Breast epithelium (tissue), 3 donors: ENCODE measurements around the gene EFNA2.

Source experiments
- CTCF ChIP-seq, 3 donors: fragments of 450-650 bp; IDR thresholded peaks; one replicate each; pipeline ENCODE4 v1.5.1; 2016 to 2017; ENCODE audit warnings: antibody characterized with exemption in 3 of 3, mild to moderate bottlenecking in 3 of 3, moderate library complexity in 3 of 3
- POLR2A ChIP-seq: fragments of 450-650 bp; IDR thresholded peaks from one replicate; pipeline ENCODE4 v1.6.1; 2016; ENCODE audit warnings: antibody characterized with exemption, mild to moderate bottlenecking, moderate library complexity
- POLR2AphosphoS5 ChIP-seq, 3 donors: sonication (generic); formaldehyde crosslinking; IDR thresholded peaks; one replicate each; pipeline ENCODE4 v1.6.1; 2017; ENCODE audit warnings: antibody characterized with exemption in 3 of 3

- TF ChIP-seq POLR2A (no peak), CTCF (IDR thresholded peaks at IDR 0.05) (no peak), POLR2AphosphoS5 (IDR thresholded peaks at IDR 0.05) (no peak)
Measured at GRCh38 chr19:1296078-1296477, 10.4 kb downstream of the EFNA2 start.
